ENCODE results near the gene TNFRSF8. TPM values are rescaled to one million over a fixed set of nuclear protein-coding genes. Genes with fewer than 3 reads are reported as not detected.

Gene TNFRSF8
- total RNA-seq, 1 donor from 2014 or later, result not detected

- FAIRE-seq (peak; percentile 70), DNase-seq (ENCODE audit: low read depth) (no peak)
- Histone ChIP-seq H3K27me3 (ENCODE audit: control insufficient read depth, insufficient read depth, low read length) (peaks cover 21% of the 10 kb centered on the region), H3K4me3 (ENCODE audit: low read depth, low read length) (no peak overlapping the region), H3K36me3 (ENCODE audit: control insufficient read depth, insufficient read depth, low read length) (no peaks in the 10 kb centered on the region)
- TF ChIP-seq CTCF (IDR thresholded peaks at IDR 0.05; ENCODE audit: insufficient read depth, low read length, severe bottlenecking), result no peak
Measured at GRCh38 chr1:12188115-12188514, 125.0 kb downstream of the TNFRSF8 start.

GRCh38 chr1:12188657-12189327 is 125.7 kb downstream of the TNFRSF8 start:
- FAIRE-seq (no peak), DNase-seq (ENCODE audit: low read depth) (no peak)
- Histone ChIP-seq H3K27me3 (ENCODE audit: control insufficient read depth, insufficient read depth, low read length) (peaks cover 21% of the 10 kb centered on the region), H3K36me3 (ENCODE audit: control insufficient read depth, insufficient read depth, low read length) (no peaks in the 10 kb centered on the region), H3K4me3 (ENCODE audit: low read depth, low read length) (no peak overlapping the region)
- no peak for TF ChIP-seq CTCF (IDR thresholded peaks at IDR 0.05; ENCODE audit: insufficient read depth, low read length, severe bottlenecking)

- Histone ChIP-seq H3K4me3 (ENCODE audit: low read depth, low read length) (no peak overlapping the region), H3K36me3 (ENCODE audit: control insufficient read depth, insufficient read depth, low read length) (no peaks in the 10 kb centered on the region), H3K27me3 (ENCODE audit: control insufficient read depth, insufficient read depth, low read length) (peaks cover 20% of the 10 kb centered on the region)
- FAIRE-seq (no peak), DNase-seq (ENCODE audit: low read depth) (no peak)
- no peak for TF ChIP-seq CTCF (IDR thresholded peaks at IDR 0.05; ENCODE audit: insufficient read depth, low read length, severe bottlenecking)
Measured at GRCh38 chr1:12189328-12189682, 126.2 kb downstream of the TNFRSF8 start.

- Histone ChIP-seq H3K4me3 (ENCODE audit: low read depth, low read length) (no peak overlapping the region), H3K36me3 (ENCODE audit: control insufficient read depth, insufficient read depth, low read length) (no peaks in the 10 kb centered on the region), H3K27me3 (ENCODE audit: control insufficient read depth, insufficient read depth, low read length) (peaks cover 14% of the 10 kb centered on the region)
- FAIRE-seq (no peak), DNase-seq (ENCODE audit: low read depth) (no peak)
- TF ChIP-seq CTCF (IDR thresholded peaks at IDR 0.05; ENCODE audit: insufficient read depth, low read length, severe bottlenecking), result no peak
Measured at GRCh38 chr1:12191242-12192032, 128.3 kb downstream of the TNFRSF8 start.

Other genes with a start within 250 kb of the TNFRSF8 start
- not detected in 2 replicates for gene NPPA, start 215.5 kb upstream of the TNFRSF8 start, total RNA-seq
- not detected in 2 replicates for gene NPPB, start 204.4 kb upstream of the TNFRSF8 start, total RNA-seq
- gene KIAA2013, start 136.9 kb upstream of the TNFRSF8 start, total RNA-seq, result 32.9 and 45.6 TPM in 2 replicates
- 54.8 and 65.3 TPM in 2 replicates for gene PLOD1, start 128.6 kb upstream of the TNFRSF8 start, total RNA-seq
- gene MFN2, start 82.9 kb upstream of the TNFRSF8 start, total RNA-seq, result 75.3 and 83.0 TPM in 2 replicates
- gene MIIP, start 43.8 kb upstream of the TNFRSF8 start, total RNA-seq, result 20.7 and 33.2 TPM in 2 replicates
- under 0.01 TPM in 2 replicates for gene TNFRSF1B, start 103.7 kb downstream of the TNFRSF8 start, total RNA-seq
- gene VPS13D, start 166.7 kb downstream of the TNFRSF8 start, total RNA-seq, result 25.8 and 34.9 TPM in 2 replicates